Endothelial cell of umbilical vein (primary cell): Measurements from ENCODE around the gene METRNL. TPM values are rescaled to one million over a fixed set of nuclear protein-coding genes. Genes with fewer than 3 reads are reported as not detected.

Experiments
- BruUV-seq: library from RNA; stranded (reverse); fragments of 400-500 nt; replicated peaks from 2 replicates; lab custom pipeline; 2021; lab: Mats Ljungman, UMichigan
- CTCF ChIA-PET: fragments of 300-600, 350-600 bp; sonication (Branson Sonifier 250); formaldehyde crosslinking; loops from one replicate; lab custom pipeline; 2021; ENCODE audit warnings: antibody characterized with exemption, inconsistent platforms; lab: Charles Lee
- POLR2A ChIA-PET: fragments of 300-600, 350-600 bp; sonication (Branson Sonifier 250); formaldehyde crosslinking; loops from one replicate; lab custom pipeline; 2021; ENCODE audit warnings: antibody characterized with exemption, inconsistent platforms; lab: Charles Lee
- DNase-seq: peaks from one replicate; pipeline ENCODE4 v3.0.0-alpha.2; 2011; ENCODE audit warnings: low read depth, low spot score
- FAIRE-seq: peaks from 2 replicates; lab custom pipeline; 2011; peaks lifted over from hg19 to GRCh38; lab: Jason Lieb, UNC
- H2AFZ ChIP-seq: 2 replicates; pipeline ENCODE4 v1.6.0; 2012; ENCODE audit warnings: low read depth, low read length, control low read depth, inconsistent platforms
- H3K27ac ChIP-seq: 2 replicates; pipeline ENCODE4 v1.5.1; 2011; ENCODE audit warnings: low read depth, mild to moderate bottlenecking, control low read depth, low read length, moderate library complexity; ENCODE audit not compliant: insufficient read depth
- H3K27me3 ChIP-seq, 2 experiments: 2 replicates each; pipeline versions ENCODE4 v1.6.0 to v1.6.1; 2011; ENCODE audit warnings: low read length in 2 of 2, mixed read lengths in 1 of 2; ENCODE audit not compliant: control insufficient read depth in 2 of 2, insufficient read depth in 2 of 2
- H3K36me3 ChIP-seq, 2 experiments: 2 replicates in 1 of 2; 3 replicates in 1 of 2; pipeline ENCODE4 v1.5.1; 2011; ENCODE audit warnings: low read length in 2 of 2, mild to moderate bottlenecking in 1 of 2, moderate library complexity in 1 of 2; ENCODE audit not compliant: control insufficient read depth in 2 of 2, insufficient read depth in 2 of 2; ENCODE audit errors: extremely low read depth in 1 of 2
- H3K4me1 ChIP-seq: 3 replicates; pipeline ENCODE4 v1.5.1; 2011; ENCODE audit warnings: mild to moderate bottlenecking, low read length; ENCODE audit not compliant: control insufficient read depth, insufficient read depth; ENCODE audit errors: extremely low read depth
- H3K4me2 ChIP-seq: 2 replicates; pipeline ENCODE4 v1.6.1; 2011; ENCODE audit warnings: low read length, control low read depth, mixed read lengths; ENCODE audit not compliant: insufficient read depth
- H3K4me3 ChIP-seq, 3 experiments: fragments of 200-600 bp in 1 of 3; sonication (generic), shearing (Covaris generic) in 1 of 3; replicated peaks in 1 of 3; 2 replicates each; pipeline ENCODE4 v1.5.1; 2011 to 2016; ENCODE audit warnings: control low read depth in 3 of 3, low read length in 3 of 3, mild to moderate bottlenecking in 2 of 3, inconsistent platforms in 1 of 3, low read depth in 1 of 3, moderate library complexity in 1 of 3; ENCODE audit not compliant: insufficient read depth in 1 of 3
- H3K79me2 ChIP-seq: 2 replicates; pipeline ENCODE4 v1.6.0; 2012; ENCODE audit warnings: low read length, inconsistent platforms; ENCODE audit not compliant: control insufficient read depth, insufficient read depth
- H3K9ac ChIP-seq: replicated peaks from 2 replicates; pipeline ENCODE3; 2011; ENCODE audit warnings: low read length, control low read depth; ENCODE audit not compliant: insufficient read depth; ENCODE audit errors: extremely low read depth
- H3K9me1 ChIP-seq: replicated peaks from 3 replicates; pipeline ENCODE4 v1.6.0; 2011; ENCODE audit warnings: mild to moderate bottlenecking, low read length; ENCODE audit not compliant: control insufficient read depth, insufficient read depth; ENCODE audit errors: extremely low read depth
- H3K9me3 ChIP-seq: replicated peaks from 2 replicates; pipeline ENCODE4 v1.5.1; 2012; ENCODE audit warnings: low read length, inconsistent platforms; ENCODE audit not compliant: control insufficient read depth, insufficient read depth
- H4K20me1 ChIP-seq: replicated peaks from 2 replicates; pipeline ENCODE3; 2011; ENCODE audit warnings: mild to moderate bottlenecking, low read length; ENCODE audit not compliant: control insufficient read depth, insufficient read depth; ENCODE audit errors: extremely low read depth
- EZH2 ChIP-seq: IDR thresholded peaks from 2 replicates; pipeline ENCODE4 v1.6.1; 2012; ENCODE audit warnings: borderline replicate concordance, low read depth, mild to moderate bottlenecking, moderate library complexity, low read length, inconsistent platforms; ENCODE audit not compliant: severe bottlenecking
- FOS ChIP-seq: IDR thresholded peaks from 2 replicates; pipeline ENCODE4 v1.6.1; 2011; ENCODE audit warnings: mild to moderate bottlenecking, low read length, moderate library complexity, borderline replicate concordance; ENCODE audit not compliant: insufficient read depth
- GATA2 ChIP-seq: IDR thresholded peaks from 2 replicates; pipeline ENCODE4 v1.7.0; 2011; ENCODE audit warnings: low read depth, mild to moderate bottlenecking, moderate library complexity, mixed read lengths, low read length; ENCODE audit not compliant: insufficient read length, insufficient read depth
- JUN ChIP-seq: IDR thresholded peaks from 2 replicates; pipeline ENCODE4 v1.6.1; 2011; ENCODE audit warnings: borderline replicate concordance, low read depth; ENCODE audit not compliant: insufficient read length, insufficient read depth
- MYC ChIP-seq: IDR thresholded peaks from one replicate; pipeline ENCODE4 v1.6.1; 2011; ENCODE audit warnings: mild to moderate bottlenecking, low read depth, low read length
- POLR2A ChIP-seq: IDR thresholded peaks from 2 replicates; pipeline ENCODE4 v1.6.1; 2012; ENCODE audit warnings: low read depth, mild to moderate bottlenecking, control low read depth, low read length
- POLR2AphosphoS5 ChIP-seq: IDR thresholded peaks from 2 replicates; pipeline ENCODE4 v1.6.1; 2012; ENCODE audit warnings: low read depth, mild to moderate bottlenecking, control low read depth, low read length, moderate library complexity; ENCODE audit not compliant: insufficient read depth
- dilution Hi-C: fragments of 300-500 bp; cut with MboI; formaldehyde crosslinking; loops from one replicate; pipeline ENCODE4 v1.15.0; 2019; ENCODE audit warnings: low sequenced_read_pairs; ENCODE audit not compliant: extremely low pct_ligation_motif_present
- intact Hi-C: fragments of 100-400 bp; cut with micrococcal nuclease; formaldehyde crosslinking; loops from one replicate; pipeline ENCODE4 v1.10.0; 2022
- polyA plus RNA-seq, 4 experiments: library from polyadenylated mRNA; depleted of rRNA in 3 of 4; stranded (reverse) in 3 of 4; unstranded in 1 of 4; fragments of >200 nt; gene quantifications; 2 replicates each; pipeline versions ENCODE4 v1.2.1 to v1.2.3, GENCODE V29; 2011 to 2012; ENCODE audit warnings: missing spikeins in 1 of 4
- total RNA-seq: library from RNA; stranded (reverse); gene quantifications from 2 replicates; pipeline ENCODE4 v1.2.3, GENCODE V29; 2021
- TF ChIP-seq, protein P1 (sequence below), 2 donors: IDR thresholded peaks; 1 replicate in 1 of 2; 2 replicates in 1 of 2; pipeline ENCODE4 v1.5.1; 2011; ENCODE audit warnings: low read length in 2 of 2, mild to moderate bottlenecking in 2 of 2, moderate library complexity in 2 of 2, control low read depth in 1 of 2, inconsistent platforms in 1 of 2, low read depth in 1 of 2; ENCODE audit not compliant: insufficient read depth in 1 of 2; ENCODE audit errors: extremely low read depth in 1 of 2
- TF ChIP-seq, protein P2 (sequence below): IDR thresholded peaks from 2 replicates; pipeline ENCODE4 v1.6.1; 2011; ENCODE audit not compliant: insufficient read depth, insufficient read length

Gene METRNL
- total and polyA plus RNA-seq, 2 donors (not counting 3 experiments of a cell fraction or from before 2014, with no cell fraction given) = 29.5 to 54.4 TPM

DNA sequence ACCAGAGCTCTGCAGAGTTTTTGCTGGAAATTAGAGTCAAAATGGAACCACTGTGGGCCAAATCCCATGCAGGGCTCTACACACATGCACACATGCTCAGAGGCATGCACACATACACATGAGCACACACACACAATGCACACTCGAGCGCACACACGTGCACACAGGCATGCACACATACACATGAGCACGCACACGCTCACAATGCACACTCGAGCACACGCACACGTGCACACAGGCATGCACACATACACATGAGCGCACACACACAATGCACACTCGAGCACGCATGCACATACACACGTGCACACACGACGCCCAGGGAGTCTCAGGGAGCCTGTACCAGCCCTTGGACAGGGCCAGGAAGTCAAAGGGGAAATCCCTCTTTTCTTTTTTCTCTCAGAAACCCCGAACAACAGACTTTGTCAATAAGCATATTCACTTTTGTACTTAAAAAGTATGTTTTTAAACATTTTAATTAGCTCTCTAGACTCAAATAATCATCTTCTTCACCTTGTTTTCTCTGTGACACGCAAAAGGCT, 8.5 kb upstream of the METRNL start:
- H3K4me1 ChIP-seq = peaks cover 8% of the 10 kb centered on the region
- CTCF ChIA-PET = interaction anchor here (1.2 kb wide), 1 partner anchor 9 kb away, joined by 4 read pairs; the partner anchor contains the start of gene METRNL
- no peak for DNase-seq

DNA sequence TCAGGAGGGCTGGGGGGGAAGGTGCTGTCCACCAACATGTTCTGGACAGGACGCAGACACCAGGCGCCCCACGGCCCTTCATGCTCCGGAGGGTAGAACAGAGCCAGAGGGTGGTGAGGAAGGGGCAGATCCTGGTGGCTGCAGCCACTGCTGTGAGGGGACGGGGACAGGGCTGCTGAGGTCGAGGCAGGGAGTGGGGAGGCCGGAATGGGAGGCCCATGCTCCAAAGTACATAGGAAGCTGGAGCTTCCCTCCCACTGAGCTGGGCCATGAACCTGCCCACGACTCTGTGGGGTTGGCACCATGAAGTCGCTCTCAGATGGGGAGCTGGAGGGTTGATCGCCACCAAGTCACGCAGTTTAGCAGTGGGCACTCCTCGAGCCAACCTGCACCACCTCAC, 8.0 kb upstream of the METRNL start:
- CTCF ChIA-PET = no interaction called here
- DNase-seq (no peak), FAIRE-seq (no peak)
- H3K4me1 ChIP-seq = peaks cover 8% of the 10 kb centered on the region
- no peak overlapping the region for H3K27ac ChIP-seq
- H3K9ac ChIP-seq = no peak overlapping the region
- H3K4me2 ChIP-seq = no peak overlapping the region
- dilution Hi-C loops (no loop called here), intact Hi-C loops (no loop called here)
- H3K9me1 ChIP-seq = no peaks in the 10 kb centered on the region
- H2AFZ ChIP-seq = no peak overlapping the region
- no peaks in the 10 kb centered on the region for H4K20me1 ChIP-seq
- no TSS peak for BruUV-seq
- no peaks in the 10 kb centered on the region for H3K27me3 ChIP-seq
- no peaks in the 10 kb centered on the region for H3K79me2 ChIP-seq
- POLR2A ChIA-PET = no interaction called here
- H3K9me3 ChIP-seq = no peaks in the 10 kb centered on the region
- no peak overlapping the region for H3K4me3 ChIP-seq
- TF ChIP-seq MYC (no peak), JUN (no peak), FOS (no peak), POLR2A (no peak), GATA2 (no peak), EZH2 (no peak), POLR2AphosphoS5 (no peak)
- TF ChIP-seq, protein P1, sequence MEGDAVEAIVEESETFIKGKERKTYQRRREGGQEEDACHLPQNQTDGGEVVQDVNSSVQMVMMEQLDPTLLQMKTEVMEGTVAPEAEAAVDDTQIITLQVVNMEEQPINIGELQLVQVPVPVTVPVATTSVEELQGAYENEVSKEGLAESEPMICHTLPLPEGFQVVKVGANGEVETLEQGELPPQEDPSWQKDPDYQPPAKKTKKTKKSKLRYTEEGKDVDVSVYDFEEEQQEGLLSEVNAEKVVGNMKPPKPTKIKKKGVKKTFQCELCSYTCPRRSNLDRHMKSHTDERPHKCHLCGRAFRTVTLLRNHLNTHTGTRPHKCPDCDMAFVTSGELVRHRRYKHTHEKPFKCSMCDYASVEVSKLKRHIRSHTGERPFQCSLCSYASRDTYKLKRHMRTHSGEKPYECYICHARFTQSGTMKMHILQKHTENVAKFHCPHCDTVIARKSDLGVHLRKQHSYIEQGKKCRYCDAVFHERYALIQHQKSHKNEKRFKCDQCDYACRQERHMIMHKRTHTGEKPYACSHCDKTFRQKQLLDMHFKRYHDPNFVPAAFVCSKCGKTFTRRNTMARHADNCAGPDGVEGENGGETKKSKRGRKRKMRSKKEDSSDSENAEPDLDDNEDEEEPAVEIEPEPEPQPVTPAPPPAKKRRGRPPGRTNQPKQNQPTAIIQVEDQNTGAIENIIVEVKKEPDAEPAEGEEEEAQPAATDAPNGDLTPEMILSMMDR (IDR thresholded peaks at IDR 0.05; ENCODE audit: extremely low read depth in 1 of 2, insufficient read depth in 1 of 2, low read depth in 1 of 2, low read length in 2 of 2) = no peak
- TF ChIP-seq, protein P2, sequence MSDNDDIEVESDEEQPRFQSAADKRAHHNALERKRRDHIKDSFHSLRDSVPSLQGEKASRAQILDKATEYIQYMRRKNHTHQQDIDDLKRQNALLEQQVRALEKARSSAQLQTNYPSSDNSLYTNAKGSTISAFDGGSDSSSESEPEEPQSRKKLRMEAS = no peak
- no peaks in the 10 kb centered on the region for H3K36me3 ChIP-seq

More for the DNA sequence above, 8.5 kb upstream of the METRNL start:
- no TSS peak for BruUV-seq
- Histone ChIP-seq H3K36me3 (no peaks in the 10 kb centered on the region), H3K4me2 (no peak overlapping the region), H3K9ac (no peak overlapping the region), H3K9me3 (no peaks in the 10 kb centered on the region), H4K20me1 (no peaks in the 10 kb centered on the region), H3K9me1 (no peaks in the 10 kb centered on the region), H3K4me3 (no peak overlapping the region), H3K27me3 (no peaks in the 10 kb centered on the region), H3K79me2 (no peaks in the 10 kb centered on the region), H2AFZ (no peak overlapping the region), H3K27ac (no peak overlapping the region)
- POLR2A ChIA-PET = no interaction called here
- intact Hi-C loops (no loop called here), dilution Hi-C loops (no loop called here)
- FAIRE-seq = no peak
- TF ChIP-seq JUN (no peak), EZH2 (no peak)
